ENCODE measurements around the gene RFC4. TPM values are rescaled to one million over a fixed set of nuclear protein-coding genes. Genes with fewer than 3 reads are reported as not detected.

RFC4 gene, protein sequence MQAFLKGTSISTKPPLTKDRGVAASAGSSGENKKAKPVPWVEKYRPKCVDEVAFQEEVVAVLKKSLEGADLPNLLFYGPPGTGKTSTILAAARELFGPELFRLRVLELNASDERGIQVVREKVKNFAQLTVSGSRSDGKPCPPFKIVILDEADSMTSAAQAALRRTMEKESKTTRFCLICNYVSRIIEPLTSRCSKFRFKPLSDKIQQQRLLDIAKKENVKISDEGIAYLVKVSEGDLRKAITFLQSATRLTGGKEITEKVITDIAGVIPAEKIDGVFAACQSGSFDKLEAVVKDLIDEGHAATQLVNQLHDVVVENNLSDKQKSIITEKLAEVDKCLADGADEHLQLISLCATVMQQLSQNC
- 25.7 and 39.4 TPM in 2 replicates for total RNA-seq

DNA sequence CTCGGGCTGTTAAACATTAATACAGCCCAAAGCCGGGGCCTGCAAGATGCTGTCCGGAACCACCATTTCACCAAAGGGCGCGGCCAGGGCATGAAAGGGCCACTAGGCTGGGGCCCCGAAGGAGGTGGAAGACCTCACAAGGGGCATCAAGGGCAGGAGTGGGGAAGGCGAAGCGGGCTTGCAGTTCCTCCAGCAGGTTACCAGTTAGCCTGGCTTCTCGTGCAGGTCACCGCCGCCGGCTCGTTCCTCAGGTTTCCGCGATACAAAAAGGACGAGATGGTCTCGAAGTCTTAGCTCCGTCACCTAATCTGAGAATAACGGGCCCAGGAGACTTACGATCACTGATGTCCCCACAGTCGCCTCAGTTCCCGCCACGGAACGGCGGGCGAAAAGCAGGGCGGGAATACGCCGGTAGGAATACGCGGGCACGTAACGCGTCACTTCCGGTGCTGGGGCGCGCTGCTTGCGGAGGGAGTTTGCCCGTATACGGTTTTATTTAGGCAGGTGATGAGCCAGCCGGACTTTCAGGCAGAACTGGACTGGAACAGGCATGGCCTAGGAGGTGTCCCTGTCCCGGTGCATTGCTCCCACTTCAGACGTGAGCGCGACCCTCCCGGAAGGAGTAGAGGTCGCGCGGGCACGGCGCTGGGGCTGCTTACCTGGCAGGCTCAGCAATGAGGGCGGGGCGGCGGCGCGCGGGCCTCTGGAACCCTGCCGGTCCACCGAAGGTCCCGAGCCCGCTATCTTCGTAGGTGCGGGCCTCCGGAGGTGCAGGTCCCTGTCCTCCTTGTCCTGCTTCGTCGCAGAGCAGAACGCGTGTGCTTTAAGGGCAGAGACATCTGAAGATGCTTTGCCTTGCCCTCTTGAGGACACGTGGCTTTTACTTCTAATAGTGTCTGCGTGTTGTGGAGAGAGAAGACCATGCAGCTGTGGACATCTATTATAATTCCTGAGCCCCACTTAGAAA, at the start of gene RFC4:
TSS of gene RFC4 (minus strand) at position 394 of the 967 bp plus-strand sequence. CDS start 1,769 bp downstream, outside the sequence.

DNA sequence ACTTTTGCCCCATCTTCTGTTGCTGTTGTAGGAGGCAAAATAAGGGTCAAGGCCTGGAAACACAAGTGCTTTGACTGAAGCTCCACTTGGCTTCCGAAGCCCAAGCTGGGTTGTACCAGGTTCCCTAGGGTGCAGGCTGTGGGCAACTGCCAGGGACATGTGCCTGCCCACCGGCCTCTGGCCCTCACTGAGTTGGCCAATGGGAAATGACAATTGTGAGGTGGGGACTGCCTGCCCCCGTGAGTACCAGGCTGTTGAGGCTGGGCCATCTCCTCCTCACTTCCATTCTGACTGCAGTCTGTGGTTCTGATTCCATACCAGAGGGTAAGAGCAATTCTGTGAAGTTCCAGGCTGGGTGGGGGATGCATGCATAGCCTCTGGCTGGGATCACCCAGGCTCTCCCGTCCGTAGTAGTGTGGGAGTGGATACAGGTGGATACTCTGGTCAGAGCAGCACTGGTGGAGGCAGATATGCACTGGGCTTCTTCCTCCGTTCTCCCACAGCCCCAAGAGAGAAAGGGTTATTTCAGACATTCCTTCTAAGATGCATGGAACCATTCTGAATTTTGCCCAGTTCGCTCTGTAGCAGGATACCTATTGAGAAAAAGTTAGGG, 36.2 kb upstream of the RFC4 start, which contains the start of gene ADIPOQ:
TSS of gene ADIPOQ (plus strand) at position 285 of the 613 bp plus-strand sequence. CDS start 10,349 bp downstream, outside the sequence.

DNA sequence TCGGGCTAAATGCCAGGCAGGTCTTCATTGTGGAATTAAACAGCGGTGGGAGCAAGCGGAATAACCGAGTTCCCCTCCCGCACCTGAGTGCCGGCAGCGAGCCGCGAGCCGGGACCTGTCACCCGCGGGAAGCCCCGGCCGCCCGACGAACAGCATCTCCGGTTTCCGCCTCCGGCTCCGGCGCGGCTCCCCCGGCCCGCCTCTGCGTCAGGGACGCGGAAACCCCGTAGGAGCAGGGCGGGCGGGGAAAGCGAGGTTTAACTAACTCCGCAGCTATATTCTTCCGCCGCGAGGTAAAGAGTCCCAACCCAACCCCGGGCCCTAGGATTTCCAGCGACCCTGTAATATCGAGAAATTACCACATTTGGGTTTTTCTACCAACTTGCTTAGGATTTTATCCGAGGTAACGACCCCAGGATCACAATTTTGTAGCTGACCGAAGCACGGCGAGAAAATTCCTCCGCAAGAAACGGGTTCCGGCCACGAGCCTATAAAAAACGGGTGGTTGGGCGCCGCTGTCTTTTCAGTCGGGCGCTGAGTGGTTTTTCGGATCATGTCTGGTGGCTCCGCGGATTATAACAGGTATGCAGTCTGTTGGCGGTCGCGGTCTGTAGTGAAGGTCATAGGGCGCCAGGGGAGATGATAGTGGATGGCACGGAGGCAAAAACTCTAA, 23.1 kb downstream of the RFC4 start, which contains the start of gene EIF4A2:
TSS of gene EIF4A2 (plus strand) at position 520 of the 673 bp plus-strand sequence. CDS start at position 554, 34 bp downstream.

Other genes with a start within 250 kb of the RFC4 start
- 14.5 and 16.3 TPM in 2 replicates for gene TBCCD1, start 239.1 kb downstream of the RFC4 start, total RNA-seq
- 65.5 and 69.5 TPM in 2 replicates for gene DNAJB11, start 235.8 kb downstream of the RFC4 start, total RNA-seq
- gene AHSG, start 193.4 kb downstream of the RFC4 start, total RNA-seq = not detected in 2 replicates
- not detected in 2 replicates for gene FETUB, start 166.1 kb downstream of the RFC4 start, total RNA-seq
- not detected in 2 replicates for gene HRG, start 140.5 kb downstream of the RFC4 start, total RNA-seq
- gene KNG1, start 89.1 kb downstream of the RFC4 start, total RNA-seq = not detected in 2 replicates
- 148 and 150 TPM in 2 replicates for gene EIF4A2, start 22.9 kb downstream of the RFC4 start, total RNA-seq
- not detected in 2 replicates for gene ADIPOQ, start 36.2 kb upstream of the RFC4 start, total RNA-seq
- gene ST6GAL1, start 124.0 kb upstream of the RFC4 start, total RNA-seq = 25.3 and 26.9 TPM in 2 replicates

Measured in mammary microvascular endothelial cell (primary cell).